NOMO-1 (cell line): ENCODE results near the gene DPY19L1.
"Not testable (repeated sequence)": the region's sequence is repeated elsewhere in the genome, so short reads cannot be mapped to it uniquely, and the experiment has no call there.

ENCODE experiments used
- DNase-seq, 2 experiments: peaks; one replicate each; lab custom pipeline; 2025; ENCODE audit not compliant: unreplicated experiment in 2 of 2; lab: John Stamatoyannopoulos, UW

DPY19L1 gene

DNA sequence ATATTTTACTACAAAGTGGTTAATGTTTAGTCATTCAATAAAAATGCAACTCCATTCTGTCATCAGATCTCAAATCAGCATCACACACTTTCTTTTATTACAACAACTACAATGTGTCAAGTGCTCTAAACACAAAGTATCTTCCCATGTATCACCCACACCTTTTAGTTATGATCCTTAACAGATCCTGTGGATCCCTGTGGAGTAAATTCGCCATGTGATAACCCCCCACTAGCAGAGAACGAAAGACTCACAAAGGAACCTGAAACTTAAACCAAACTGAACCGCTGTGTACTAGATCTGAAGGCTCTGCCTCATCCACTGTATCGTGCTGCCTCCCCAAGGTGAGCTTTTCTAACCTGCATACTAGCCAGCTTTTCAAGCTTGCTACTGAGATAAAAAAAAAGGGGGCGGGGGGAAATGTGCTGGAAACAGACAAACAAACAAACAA, 1.7 kb downstream of the DPY19L1 start:
- DNase-seq = no peak

DNA sequence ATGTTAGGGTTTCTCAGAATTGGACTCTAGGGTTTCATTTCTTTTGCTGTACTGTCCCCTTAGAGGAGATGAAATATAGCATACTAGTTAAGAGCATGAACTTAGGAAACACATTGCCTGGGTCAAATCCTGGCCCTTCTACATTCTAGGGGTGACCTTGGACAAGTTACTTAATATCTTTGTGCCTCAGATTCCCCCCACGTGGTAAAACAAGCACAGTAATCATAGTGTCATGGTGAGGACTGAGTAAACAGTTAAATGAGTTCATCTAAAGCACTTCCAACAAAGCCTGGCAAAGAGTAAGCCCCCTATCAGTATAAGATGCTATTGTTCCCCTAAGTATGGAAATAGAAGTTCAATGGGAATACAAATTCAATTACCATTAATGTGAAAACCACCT, 5.1 kb downstream of the DPY19L1 start:
- DNase-seq = no peak

GRCh38 chr7:35030848-35031247, 6.4 kb downstream of the DPY19L1 start:
- no peak for DNase-seq

GRCh38 chr7:35029311-35029710, 8.0 kb downstream of the DPY19L1 start:
- no peak for DNase-seq

GRCh38 chr7:35026150-35026549, 11.1 kb downstream of the DPY19L1 start:
- DNase-seq = no peak

GRCh38 chr7:35025369-35025870, 11.9 kb downstream of the DPY19L1 start:
- DNase-seq = no peak

DNA sequence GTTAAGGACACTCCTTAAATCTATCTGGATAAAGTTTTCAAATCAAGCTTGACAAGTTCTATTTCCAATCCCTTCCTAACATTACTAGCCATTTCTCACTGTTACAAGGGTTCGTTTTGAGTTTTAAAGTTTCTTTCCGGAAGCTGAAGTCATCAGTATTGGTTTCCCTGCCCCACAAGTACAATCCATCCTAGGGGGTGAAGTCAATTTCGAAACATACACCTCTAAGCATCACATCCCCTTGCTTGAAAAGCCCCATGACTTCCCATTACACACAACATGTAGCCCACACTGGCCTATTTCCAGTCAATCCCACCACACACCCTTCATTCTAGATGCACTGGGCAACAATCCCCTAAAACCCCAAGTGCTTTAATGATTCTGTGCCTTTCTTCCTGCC, 13.0 kb downstream of the DPY19L1 start:
- no peak for DNase-seq

DNA sequence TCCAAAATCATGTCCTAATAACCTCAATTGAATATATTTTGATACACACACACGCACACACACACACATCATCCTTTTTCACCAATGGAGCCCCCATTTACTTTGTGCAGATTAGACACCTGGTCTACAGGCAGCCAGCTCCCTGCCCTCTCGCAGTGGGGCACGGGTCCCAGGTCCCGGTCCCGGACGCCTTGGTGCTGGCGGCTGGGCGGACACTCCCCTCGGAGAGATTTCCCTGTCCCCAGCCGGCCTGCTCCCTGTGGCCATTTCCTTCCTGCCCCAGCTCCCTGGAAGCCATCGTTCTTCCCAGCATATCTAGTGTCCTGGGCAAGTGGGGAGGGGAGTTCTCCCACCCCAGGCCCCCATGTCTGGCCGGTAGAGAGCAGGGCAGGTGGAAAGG, 14.6 kb downstream of the DPY19L1 start:
- no peak for DNase-seq

- no peak for DNase-seq
Measured at GRCh38 chr7:35021445-35021844, 15.8 kb downstream of the DPY19L1 start.

DNA sequence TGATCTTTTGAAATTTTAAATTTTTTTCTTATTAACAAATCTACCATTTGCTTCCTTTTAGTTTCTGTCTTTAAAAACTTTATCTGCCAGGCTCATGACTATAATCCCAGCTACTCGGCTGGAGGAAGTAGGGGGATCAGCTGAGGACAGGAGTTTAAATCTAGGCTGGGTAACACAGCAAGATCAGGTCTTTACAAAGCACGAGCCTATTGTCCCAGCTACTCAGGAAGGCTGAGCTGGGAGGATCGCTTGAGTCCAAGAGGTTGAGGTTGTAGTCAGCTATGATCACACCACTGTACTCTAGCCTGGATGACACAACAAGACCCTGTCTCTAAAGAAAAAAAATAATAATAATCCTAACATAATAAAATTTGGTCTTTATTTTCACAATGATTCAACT, 17.5 kb downstream of the DPY19L1 start:
- no peak for DNase-seq

DNA sequence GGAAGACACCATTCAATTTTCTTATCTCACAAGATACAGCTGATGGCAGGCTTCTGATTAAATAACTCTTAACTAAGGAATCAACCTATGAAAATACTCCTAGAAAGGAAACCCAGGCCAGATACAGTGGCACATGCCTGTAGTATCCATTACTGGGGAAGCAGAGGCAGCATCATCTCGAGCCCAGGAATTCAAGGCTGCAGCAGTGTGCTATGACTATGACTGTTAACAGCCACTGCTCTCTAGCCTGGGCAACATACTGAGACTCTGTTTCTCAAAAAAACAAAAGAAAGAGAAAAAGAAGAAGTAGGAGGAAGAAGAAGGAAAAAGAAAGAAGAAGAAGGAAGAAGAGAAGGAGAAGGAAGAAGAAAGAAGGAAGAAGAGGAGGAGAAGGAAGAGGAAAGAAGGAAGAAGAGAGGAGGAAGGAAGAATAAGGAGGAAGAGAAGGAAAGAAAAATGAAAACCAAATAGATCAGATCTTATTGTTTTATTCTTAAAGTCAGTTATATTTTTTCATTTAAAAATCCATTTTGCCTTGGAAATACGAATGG, 18.0 kb downstream of the DPY19L1 start:
- no peak for DNase-seq

- no peak for DNase-seq
Measured at GRCh38 chr7:35015346-35015859, 21.9 kb downstream of the DPY19L1 start.

DNA sequence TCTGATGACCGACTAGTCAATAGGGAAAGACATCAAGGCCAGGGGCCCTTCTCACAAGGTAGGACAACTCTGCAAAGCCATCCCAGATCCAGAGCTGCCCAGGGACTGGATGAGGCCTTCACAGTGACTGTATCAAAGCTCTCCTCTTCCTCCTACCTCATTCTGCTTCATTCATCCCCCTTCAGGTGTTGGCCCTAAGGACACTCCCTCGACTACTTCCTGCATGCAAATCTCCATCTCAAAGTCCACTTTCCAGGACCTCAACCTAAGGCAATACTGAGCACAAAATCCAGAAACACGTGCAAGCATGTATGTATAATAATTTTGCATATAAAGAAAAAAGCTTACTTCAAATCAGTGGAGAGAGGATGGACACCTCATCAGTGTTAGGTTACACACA, 25.1 kb downstream of the DPY19L1 start:
- no peak for DNase-seq

DNA sequence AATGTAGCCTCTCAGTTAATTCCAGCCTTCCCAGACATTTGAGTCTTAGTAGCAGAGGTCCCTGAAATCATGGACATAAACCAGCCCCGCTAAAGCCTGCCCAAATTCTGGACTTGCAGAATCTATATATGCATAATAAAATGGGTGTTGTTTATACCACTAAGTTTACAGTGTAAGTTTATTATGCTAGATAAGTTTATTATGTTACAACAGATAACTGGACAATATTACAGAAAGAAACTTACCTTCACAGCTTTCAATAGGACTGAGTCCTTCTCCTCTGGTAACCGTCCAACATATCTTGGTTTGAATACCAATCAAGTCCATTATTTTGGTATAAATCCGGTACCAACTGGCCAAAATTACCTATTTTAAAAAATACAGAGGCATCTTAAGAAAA, 26.2 kb downstream of the DPY19L1 start:
- no peak for DNase-seq

- DNase-seq = no peak
Measured at GRCh38 chr7:35007768-35008167, 29.5 kb downstream of the DPY19L1 start.

DNA sequence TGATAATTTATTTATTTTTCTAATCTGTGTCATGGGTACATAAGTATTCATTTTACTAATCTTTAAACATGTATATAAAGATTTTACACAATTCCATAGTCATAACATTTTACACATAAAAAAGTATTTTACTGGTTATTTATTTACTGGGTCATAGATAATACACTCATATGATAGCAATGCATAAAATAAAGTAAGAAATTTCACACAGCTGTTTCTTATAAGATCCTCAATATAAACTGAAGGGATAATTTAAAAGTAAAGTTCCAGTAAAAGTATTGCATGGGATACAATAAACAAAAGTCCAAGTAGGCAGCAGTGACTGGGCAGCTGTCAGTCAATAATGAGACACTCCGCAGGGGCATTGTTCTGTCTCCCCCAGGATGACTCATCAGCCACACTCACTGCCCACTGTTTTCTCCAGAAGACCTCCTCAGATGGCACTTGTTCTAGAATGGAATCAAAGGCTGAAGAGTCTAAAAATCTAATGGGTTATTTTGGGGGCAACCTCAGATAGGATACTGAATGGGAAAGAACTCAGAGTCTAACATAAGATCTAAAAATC, 32.7 kb downstream of the DPY19L1 start:
- DNase-seq = no peak

DNA sequence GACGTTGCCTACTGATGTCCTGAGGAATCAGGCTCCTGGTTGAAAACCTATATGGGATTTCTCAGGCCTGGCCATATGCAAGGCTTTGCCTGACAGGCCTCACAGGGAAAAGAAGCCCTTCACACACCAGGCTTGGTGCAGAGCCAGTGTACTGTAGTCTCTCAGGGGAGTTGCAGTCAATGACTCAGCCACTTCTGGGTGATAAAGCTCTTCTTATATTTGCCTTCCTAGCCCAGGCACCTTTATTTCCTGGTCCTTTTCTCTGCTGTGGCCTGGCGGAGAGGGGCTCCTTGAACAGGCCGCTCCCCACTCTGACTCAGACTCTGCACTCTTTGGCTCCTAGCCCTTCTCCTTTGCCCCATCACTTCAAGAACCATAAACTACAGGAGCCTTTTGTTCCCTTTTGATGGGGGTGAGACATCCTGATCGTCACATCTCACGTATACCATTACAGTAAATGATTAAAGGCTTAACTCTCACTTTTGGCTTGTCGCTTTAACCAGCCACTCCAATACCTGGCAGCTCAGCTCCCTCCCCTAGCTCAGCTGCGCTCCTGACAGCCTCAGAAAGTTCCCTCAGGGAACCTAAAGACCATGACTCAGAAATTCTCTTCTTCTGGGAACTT, 33.5 kb downstream of the DPY19L1 start:
- no peak for DNase-seq

GRCh38 chr7:35003177-35003650, 34.1 kb downstream of the DPY19L1 start:
- DNase-seq = not testable (repeated sequence)

DNA sequence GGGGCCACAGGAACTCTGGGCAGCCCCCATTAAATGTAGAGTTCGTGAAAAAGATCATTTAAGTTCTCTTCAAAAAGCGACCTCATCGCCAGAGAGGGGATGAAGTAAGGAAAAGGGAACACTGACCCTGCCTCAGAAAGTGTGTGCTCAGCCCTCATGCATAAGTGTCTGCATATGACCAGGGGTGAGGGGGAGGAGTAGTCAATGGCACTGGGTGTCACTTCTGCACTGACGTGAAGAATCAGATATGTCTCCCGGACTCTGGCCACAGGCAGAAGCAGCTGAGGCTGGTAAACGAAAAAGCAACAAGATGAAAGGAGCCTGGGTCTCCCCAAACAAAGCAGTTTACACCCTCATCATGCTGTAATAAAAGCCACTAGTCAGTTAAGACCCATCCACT, 39.0 kb downstream of the DPY19L1 start:
- not testable (repeated sequence) for DNase-seq

- DNase-seq = not testable (repeated sequence)
Measured at GRCh38 chr7:34996423-34997090, 40.7 kb downstream of the DPY19L1 start.

DNA sequence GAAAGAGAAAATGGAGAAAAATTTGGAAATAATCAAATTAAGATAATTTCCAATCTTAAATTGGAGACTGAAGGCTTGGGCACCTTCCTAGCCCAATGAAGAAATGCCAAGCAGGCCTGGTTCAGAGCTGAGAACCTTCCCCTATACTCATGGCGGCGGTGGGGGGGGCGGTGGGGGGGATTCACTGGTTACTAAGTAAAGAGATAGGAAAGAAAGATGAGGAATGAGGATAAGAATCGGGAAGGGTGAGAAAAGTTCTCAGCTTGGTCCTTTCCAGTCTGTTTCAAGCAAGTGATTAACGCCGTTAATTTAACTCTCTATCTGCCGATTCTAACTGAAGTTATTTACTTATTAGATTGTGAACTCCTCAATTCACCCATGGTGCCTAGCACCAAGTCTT, 41.5 kb downstream of the DPY19L1 start:
- DNase-seq = no peak
